H9 (cell line): ENCODE measurements around the gene MAPRE3. TPM values are rescaled to one million over a fixed set of nuclear protein-coding genes. Genes with fewer than 3 reads are reported as not detected.
A peak's percentile ranks its signal among the peaks of the same experiment; 100 is the strongest.

Experiments
- DNase-seq: peaks from one replicate; pipeline ENCODE4 v3.0.0-alpha.2; 2017
- H2AFZ ChIP-seq: one replicate; pipeline ENCODE4 v1.6.1; 2013; ENCODE audit warnings: mild to moderate bottlenecking, low read length, control low read depth, moderate library complexity
- H2AK5ac ChIP-seq: 2 replicates; pipeline ENCODE4 v1.6.1; 2013; ENCODE audit warnings: low read length, control low read depth, mixed read lengths; ENCODE audit not compliant: insufficient read length
- H2BK120ac ChIP-seq: one replicate; pipeline ENCODE4 v1.6.1; 2013; ENCODE audit warnings: low read depth, mild to moderate bottlenecking, low read length, control low read depth, inconsistent platforms; ENCODE audit not compliant: poor library complexity, severe bottlenecking
- H2BK12ac ChIP-seq: 2 replicates; pipeline ENCODE4 v1.6.1; 2013; ENCODE audit warnings: low read length, control low read depth, mixed read lengths, low read depth; ENCODE audit not compliant: insufficient read length
- H2BK15ac ChIP-seq: 2 replicates; pipeline ENCODE4 v1.6.1; 2013; ENCODE audit warnings: low read depth, low read length, control low read depth
- H2BK20ac ChIP-seq: one replicate; pipeline ENCODE4 v1.6.1; 2013; ENCODE audit warnings: low read depth, mild to moderate bottlenecking, low read length, control low read depth, inconsistent platforms; ENCODE audit not compliant: poor library complexity, severe bottlenecking
- H2BK5ac ChIP-seq: 2 replicates; pipeline ENCODE4 v1.6.1; 2013; ENCODE audit warnings: low read length, control low read depth, mixed read lengths; ENCODE audit not compliant: insufficient read length
- H3K14ac ChIP-seq: 2 replicates; pipeline ENCODE4 v1.6.1; 2013; ENCODE audit warnings: low read length, control low read depth; ENCODE audit not compliant: insufficient read depth
- H3K18ac ChIP-seq: 2 replicates; pipeline ENCODE4 v1.6.1; 2013; ENCODE audit warnings: low read depth, mild to moderate bottlenecking, mixed read lengths, low read length, control low read depth; ENCODE audit not compliant: insufficient read length
- H3K23ac ChIP-seq: 2 replicates; pipeline ENCODE4 v1.6.1; 2013; ENCODE audit warnings: low read length, control low read depth, mixed read lengths, low read depth; ENCODE audit not compliant: insufficient read length
- H3K23me2 ChIP-seq: 2 replicates; pipeline ENCODE4 v1.6.1; 2013; ENCODE audit warnings: low read depth, mild to moderate bottlenecking, mixed read lengths, low read length, control low read depth; ENCODE audit not compliant: insufficient read length, poor library complexity, severe bottlenecking
- H3K27ac ChIP-seq: 2 replicates; pipeline ENCODE4 v1.5.1; 2013; ENCODE audit warnings: low read length, control low read depth, mixed read lengths, low read depth; ENCODE audit not compliant: insufficient read length
- H3K27me3 ChIP-seq: 2 replicates; pipeline ENCODE4 v1.6.1; 2013; ENCODE audit warnings: low read length, control low read depth, inconsistent platforms; ENCODE audit not compliant: insufficient read depth
- H3K4ac ChIP-seq: 2 replicates; pipeline ENCODE4 v1.6.1; 2013; ENCODE audit warnings: low read depth, mild to moderate bottlenecking, control low read depth, inconsistent platforms, low read length, moderate library complexity
- H3K4me1 ChIP-seq: 2 replicates; pipeline ENCODE4 v1.6.1; 2013; ENCODE audit warnings: low read length, control low read depth, inconsistent platforms; ENCODE audit not compliant: insufficient read depth
- H3K4me2 ChIP-seq: 2 replicates; pipeline ENCODE4 v1.6.1; 2013; ENCODE audit warnings: low read length, control low read depth, mixed read lengths; ENCODE audit not compliant: insufficient read length, insufficient read depth
- H3K56ac ChIP-seq: 2 replicates; pipeline ENCODE4 v1.6.1; 2013; ENCODE audit warnings: low read depth, mild to moderate bottlenecking, mixed read lengths, low read length, control low read depth; ENCODE audit not compliant: insufficient read length
- H3K79me1 ChIP-seq: 2 replicates; pipeline ENCODE4 v1.6.1; 2013; ENCODE audit warnings: low read depth, mild to moderate bottlenecking, moderate library complexity, low read length, control low read depth, inconsistent platforms; ENCODE audit not compliant: insufficient read depth, poor library complexity, severe bottlenecking
- H3K79me2 ChIP-seq: 2 replicates; pipeline ENCODE4 v1.6.1; 2013; ENCODE audit warnings: low read length, control low read depth, inconsistent platforms; ENCODE audit not compliant: insufficient read depth
- H3K9ac ChIP-seq: 2 replicates; pipeline ENCODE4 v1.6.1; 2013; ENCODE audit warnings: low read length, control low read depth, mixed read lengths; ENCODE audit not compliant: insufficient read length; ENCODE audit errors: extremely low read depth
- H3K9me3 ChIP-seq: one replicate; pipeline ENCODE4 v1.6.1; 2013; ENCODE audit warnings: low read depth, low read length, inconsistent platforms; ENCODE audit not compliant: control insufficient read depth
- H3T11ph ChIP-seq: one replicate; pipeline ENCODE4 v1.6.1; 2013; ENCODE audit warnings: mild to moderate bottlenecking, low read length, control low read depth, inconsistent platforms
- H4K20me1 ChIP-seq: one replicate; pipeline ENCODE4 v1.6.1; 2013; ENCODE audit not compliant: control insufficient read depth, insufficient read length, insufficient read depth
- H4K5ac ChIP-seq: 2 replicates; pipeline ENCODE4 v1.6.1; 2013; ENCODE audit warnings: low read depth, mild to moderate bottlenecking, mixed read lengths, low read length, control low read depth; ENCODE audit not compliant: insufficient read length
- H4K8ac ChIP-seq: replicated peaks from 2 replicates; pipeline ENCODE4 v1.6.1; 2013; ENCODE audit warnings: low read length, control low read depth, mixed read lengths, low read depth; ENCODE audit not compliant: insufficient read length
- H4K91ac ChIP-seq: 2 replicates; pipeline ENCODE4 v1.6.1; 2013; ENCODE audit warnings: low read depth, mild to moderate bottlenecking, moderate library complexity, mixed read lengths, low read length, control low read depth; ENCODE audit not compliant: insufficient read length
- H3K27ac Mint-ChIP-seq, 3 experiments: 2 replicates in 2 of 3; 3 replicates in 1 of 3; pipeline ENCODE4 v1.8.0; 2020 to 2021; ENCODE audit warnings: mixed read lengths in 3 of 3, mild to moderate bottlenecking in 1 of 3, moderate library complexity in 1 of 3
- H3K27me3 Mint-ChIP-seq: 2 replicates; pipeline ENCODE4 v1.8.0; 2021; ENCODE audit warnings: low read depth, mild to moderate bottlenecking, moderate library complexity, mixed read lengths
- H3K36me3 Mint-ChIP-seq, 3 experiments: 2 replicates in 2 of 3; 3 replicates in 1 of 3; pipeline ENCODE4 v1.8.0; 2020 to 2021; ENCODE audit warnings: low read depth in 3 of 3, mixed read lengths in 3 of 3; ENCODE audit not compliant: insufficient read depth in 1 of 3
- H3K4me1 Mint-ChIP-seq, 2 experiments: 2 replicates each; pipeline ENCODE4 v1.8.0; 2020; ENCODE audit warnings: mixed read lengths in 2 of 2
- H3K4me3 Mint-ChIP-seq, 2 experiments: 2 replicates in 1 of 2; 3 replicates in 1 of 2; pipeline ENCODE4 v1.8.0; 2020 to 2021; ENCODE audit warnings: mild to moderate bottlenecking in 2 of 2, mixed read lengths in 2 of 2, moderate library complexity in 1 of 2
- H3K9me3 Mint-ChIP-seq, 2 experiments: 2 replicates in 1 of 2; 3 replicates in 1 of 2; pipeline ENCODE4 v1.8.0; 2020; ENCODE audit warnings: mild to moderate bottlenecking in 2 of 2, mixed read lengths in 2 of 2, moderate library complexity in 1 of 2
- CTCF ChIP-seq: fragments of 200-600 bp; sonication (generic); conservative IDR thresholded peaks from 3 replicates; pipeline ENCODE4 v1.8.0; 2021; ENCODE audit warnings: antibody characterized with exemption, mild to moderate bottlenecking
- WGBS: extraction: QIAGEN DNeasy Blood & Tissue Kit; methylation state at CpG from one replicate; pipeline ENCODE4 v1.1.7; 2013; ENCODE audit warnings: missing lambda C conversion rate, low lambda C conversion rate, mixed read lengths; ENCODE audit not compliant: insufficient read length; ENCODE audit errors: extremely low coverage; 5-methylcytosine and 5-hydroxymethylcytosine counted together
- total RNA-seq: library from RNA; stranded (reverse); gene quantifications from 2 replicates; pipeline ENCODE4 v1.2.1, GENCODE V29; 2021

Gene MAPRE3
- total RNA-seq, 1 experiment from 2014 or later, result 2.0 TPM

GRCh38 chr2:26927221-26927620 lies 43.2 kb upstream of the MAPRE3 start:
- Mint-ChIP-seq H3K27ac (no peak overlapping the region), H3K36me3 (no peaks in the 10 kb centered on the region; a peak in 2 of 7 replicates), H3K9me3 (no peaks in the 10 kb centered on the region), H3K4me1 (peaks cover 21 to 27% of the 10 kb centered on the region in 2 experiments), H3K27me3 (peaks cover 16% of the 10 kb centered on the region), H3K4me3 (no peak overlapping the region; a peak in 1 of 5 replicates)
- no CpG with 5 or more reads among the region's 9 CpGs for WGBS
- no peak overlapping the region for H3K27ac ChIP-seq
- peak; percentile 8 for DNase-seq
- no peak overlapping the region for H3K14ac ChIP-seq
- H2AK5ac ChIP-seq, result no peak overlapping the region
- no peak overlapping the region for H2BK20ac ChIP-seq
- H2AFZ ChIP-seq, result no peak overlapping the region
- H4K20me1 ChIP-seq, result no peaks in the 10 kb centered on the region
- H2BK12ac ChIP-seq, result no peak overlapping the region
- no peak overlapping the region for H2BK120ac ChIP-seq
- H4K8ac ChIP-seq, result no peak overlapping the region
- no peaks in the 10 kb centered on the region for H3K9me3 ChIP-seq
- no peak overlapping the region for H3K4ac ChIP-seq
- H3T11ph ChIP-seq, result no peak overlapping the region
- H3K23me2 ChIP-seq, result no peaks in the 10 kb centered on the region
- H3K27me3 ChIP-seq, result no peaks in the 10 kb centered on the region
- no peak overlapping the region for H3K18ac ChIP-seq
- no peak overlapping the region for H2BK15ac ChIP-seq
- no peak for TF ChIP-seq CTCF
- H3K4me1 ChIP-seq, result peaks cover 4% of the 10 kb centered on the region; the same call in 1 of the 2 replicates
- H4K5ac ChIP-seq, result no peak overlapping the region
- no peaks in the 10 kb centered on the region for H3K79me2 ChIP-seq
- no peak overlapping the region for H2BK5ac ChIP-seq
- H3K4me2 ChIP-seq, result no peak overlapping the region
- H3K56ac ChIP-seq, result no peak overlapping the region
- no peaks in the 10 kb centered on the region for H3K79me1 ChIP-seq
- H4K91ac ChIP-seq, result no peak overlapping the region
- no peak overlapping the region for H3K23ac ChIP-seq
- no peak overlapping the region for H3K9ac ChIP-seq
